B cell (primary cell): ENCODE results near the gene TET2. TPM values are rescaled to one million over a fixed set of nuclear protein-coding genes. Genes with fewer than 3 reads are reported as not detected.
"Not testable (repeated sequence)": the region's sequence is repeated elsewhere in the genome, so short reads cannot be mapped to it uniquely, and the experiment has no call there.

Experiments used
- ATAC-seq: fragments of 200-7000 bp; cut with Tn5 transposase; one replicate; pipeline ENCODE4 v1.10.0; 2021; ENCODE audit warnings: low read depth, mild to moderate bottlenecking, moderate number of reproducible peaks, moderate library complexity
- CTCF ChIA-PET: fragments of 350-600 bp; sonication (Branson Sonifier 250); formaldehyde crosslinking; loops from one replicate; lab custom pipeline; 2021; ENCODE audit warnings: antibody characterized with exemption, inconsistent platforms; lab: Charles Lee
- POLR2A ChIA-PET: fragments of 350-600 bp; sonication (Branson Sonifier 250); formaldehyde crosslinking; loops from one replicate; lab custom pipeline; 2021; ENCODE audit warnings: antibody characterized with exemption; lab: Charles Lee
- DNase-seq: peaks from one replicate; pipeline ENCODE4 v3.0.0; 2013
- H2AFZ ChIP-seq: 2 replicates; pipeline ENCODE4 v1.6.1; 2012; ENCODE audit warnings: mild to moderate bottlenecking, low read depth, low read length; ENCODE audit not compliant: insufficient read depth, poor library complexity, severe bottlenecking
- H3K27ac ChIP-seq, 2 donors: 1 replicate in 1 of 2; 2 replicates in 1 of 2; pipeline ENCODE4 v1.5.1; 2012 to 2013; ENCODE audit warnings: low read length in 2 of 2, mild to moderate bottlenecking in 2 of 2, moderate library complexity in 1 of 2
- H3K27me3 ChIP-seq, 4 experiments: fragments of 200-600 bp in 1 of 4; sonication (generic) in 1 of 4; replicated peaks in 1 of 4; 1 replicate in 2 of 4; 2 replicates in 2 of 4; pipeline versions ENCODE4 v1.6.1 to v1.7.0; 2013 to 2016; ENCODE audit warnings: low read length in 3 of 4, mild to moderate bottlenecking in 2 of 4, mixed read lengths in 1 of 4, moderate library complexity in 1 of 4; ENCODE audit not compliant: insufficient read depth in 4 of 4, control insufficient read depth in 3 of 4; ENCODE audit errors: control extremely low read depth in 1 of 4
- H3K36me3 ChIP-seq, 2 experiments: replicated peaks in 1 of 2; 1 replicate in 1 of 2; 2 replicates in 1 of 2; pipeline versions ENCODE4 v1.6.1 to v1.7.1; 2013; ENCODE audit warnings: low read length in 1 of 2; ENCODE audit not compliant: insufficient read depth in 2 of 2, control insufficient read depth in 1 of 2; ENCODE audit errors: control extremely low read depth in 1 of 2, extremely low read depth in 1 of 2
- H3K4me1 ChIP-seq, 2 donors: fragments of 200-600 bp in 1 of 2; sonication (generic) in 1 of 2; 1 replicate in 1 of 2; 2 replicates in 1 of 2; pipeline versions ENCODE4 v1.5.1 to v1.6.1; 2013 to 2017; ENCODE audit warnings: low read length in 2 of 2; ENCODE audit not compliant: control insufficient read depth in 2 of 2, insufficient read depth in 2 of 2
- H3K4me2 ChIP-seq: replicated peaks from 2 replicates; pipeline ENCODE3; 2012; ENCODE audit warnings: mild to moderate bottlenecking, low read depth, low read length; ENCODE audit not compliant: poor library complexity, severe bottlenecking
- H3K4me3 ChIP-seq, 5 experiments: fragments of 200-600 bp in 1 of 5; sonication (generic) in 1 of 5; 1 replicate in 3 of 5; 2 replicates in 2 of 5; pipeline versions ENCODE4 v1.5.1 to v1.7.0; 2011 to 2016; ENCODE audit warnings: low read length in 4 of 5, mild to moderate bottlenecking in 4 of 5, low read depth in 2 of 5, control low read depth in 1 of 5, moderate library complexity in 1 of 5; ENCODE audit not compliant: insufficient read depth in 1 of 5; ENCODE audit errors: control extremely low read depth in 1 of 5, extremely low read depth in 1 of 5
- H3K79me2 ChIP-seq: fragments of 200-600 bp; sonication (generic); one replicate; pipeline ENCODE4 v1.6.0; 2016; ENCODE audit warnings: low read length; ENCODE audit not compliant: control insufficient read depth, insufficient read depth
- H3K9ac ChIP-seq: fragments of 200-600 bp; sonication (generic); 2 replicates; pipeline ENCODE4 v1.6.1; 2017; ENCODE audit warnings: mild to moderate bottlenecking, low read length, moderate library complexity
- H3K9me3 ChIP-seq, 3 donors: one replicate each; pipeline versions ENCODE4 v1.6.1 to v1.7.1; 2013; ENCODE audit warnings: low read length in 2 of 3; ENCODE audit not compliant: control insufficient read depth in 2 of 3, insufficient read depth in 1 of 3; ENCODE audit errors: control extremely low read depth in 1 of 3
- H4K20me1 ChIP-seq: 2 replicates; pipeline ENCODE4 v1.6.0; 2012; ENCODE audit warnings: mild to moderate bottlenecking, low read length; ENCODE audit not compliant: insufficient read depth, control insufficient read depth, poor library complexity, severe bottlenecking
- H3K27ac Mint-ChIP-seq: one replicate; pipeline ENCODE4 v1.8.0; 2021; ENCODE audit warnings: mixed read lengths
- H3K27me3 Mint-ChIP-seq: one replicate; pipeline ENCODE4 v1.8.0; 2021; ENCODE audit warnings: mixed read lengths
- H3K4me1 Mint-ChIP-seq: one replicate; pipeline ENCODE4 v1.8.0; 2021; ENCODE audit warnings: mixed read lengths
- H3K4me3 Mint-ChIP-seq: one replicate; pipeline ENCODE4 v1.8.0; 2021; ENCODE audit warnings: mixed read lengths
- H3K9me3 Mint-ChIP-seq: one replicate; pipeline ENCODE4 v1.8.0; 2022; ENCODE audit warnings: mixed read lengths; ENCODE audit not compliant: insufficient read depth
- EZH2 ChIP-seq: IDR thresholded peaks from 2 replicates; pipeline ENCODE4 v1.6.1; 2012; ENCODE audit warnings: borderline replicate concordance, low read depth, mild to moderate bottlenecking, moderate library complexity, low read length; ENCODE audit not compliant: insufficient read depth, poor library complexity, severe bottlenecking
- WGBS: methylation state at CpG from one replicate; pipeline ENCODE4 v1.1.5; 2013; ENCODE audit warnings: missing lambda C conversion rate; ENCODE audit not compliant: insufficient coverage; 5-methylcytosine and 5-hydroxymethylcytosine counted together
- intact Hi-C: fragments of 100-400 bp; cut with micrococcal nuclease; formaldehyde crosslinking; loops from one replicate; pipeline ENCODE4 v1.10.0; 2022
- polyA plus RNA-seq: library from polyadenylated mRNA; depleted of rRNA; stranded (reverse); fragments of >200 nt; gene quantifications from 2 replicates; pipeline ENCODE4 v1.2.3, GENCODE V29; 2012
- total RNA-seq, 2 donors: library from RNA; stranded (reverse); fragments of 120-200 nt in 1 of 2; gene quantifications; 1 replicate in 1 of 2; 2 replicates in 1 of 2; pipeline versions ENCODE4 v1.2.3 to v1.2.4, GENCODE V29; 2013 to 2022
- TF ChIP-seq, protein P1 (sequence below): fragments of 200-600 bp; IDR thresholded peaks from one replicate; pipeline ENCODE4 v1.8.0; 2022; ENCODE audit warnings: antibody characterized with exemption, mild to moderate bottlenecking

TET2 gene
- total and polyA plus RNA-seq, 2 donors (not counting 1 experiment from before 2014, with no cell fraction given): 7.1 to 56.8 TPM

DNA sequence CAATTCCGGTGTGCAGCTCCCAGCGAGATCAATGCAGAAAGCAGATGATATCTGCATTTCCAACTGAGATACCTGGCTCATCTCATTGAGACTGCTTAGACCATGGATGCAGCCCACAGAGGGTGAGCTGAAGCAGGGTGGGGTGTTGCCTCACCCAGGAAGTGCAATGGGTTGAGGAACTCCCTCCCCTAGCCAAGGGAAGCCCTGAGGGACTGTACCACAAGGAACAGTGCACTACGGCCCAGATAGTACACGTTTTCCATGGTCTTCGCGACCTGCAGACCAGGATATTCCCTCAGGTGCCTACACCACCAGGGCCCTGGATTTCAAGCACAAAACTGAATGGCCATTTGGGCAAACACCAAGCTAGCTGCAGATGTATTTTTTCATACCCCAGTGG, 150.0 kb downstream of the TET2 start:
- ATAC-seq (no peak), DNase-seq (no peak)
- no peaks in the 10 kb centered on the region for H4K20me1 ChIP-seq
- CTCF ChIA-PET: no interaction called here
- no peak overlapping the region for H3K27ac ChIP-seq
- peaks cover 0 to 2% (median 0%) of the 10 kb centered on the region in 3 donors for H3K9me3 ChIP-seq
- H3K4me2 ChIP-seq: no peak overlapping the region
- H3K36me3 ChIP-seq: no peaks in the 10 kb centered on the region
- no peak overlapping the region for H3K4me3 ChIP-seq
- no peak overlapping the region for H3K27ac Mint-ChIP-seq
- no peaks in the 10 kb centered on the region for H3K27me3 Mint-ChIP-seq
- TF ChIP-seq, protein P1, sequence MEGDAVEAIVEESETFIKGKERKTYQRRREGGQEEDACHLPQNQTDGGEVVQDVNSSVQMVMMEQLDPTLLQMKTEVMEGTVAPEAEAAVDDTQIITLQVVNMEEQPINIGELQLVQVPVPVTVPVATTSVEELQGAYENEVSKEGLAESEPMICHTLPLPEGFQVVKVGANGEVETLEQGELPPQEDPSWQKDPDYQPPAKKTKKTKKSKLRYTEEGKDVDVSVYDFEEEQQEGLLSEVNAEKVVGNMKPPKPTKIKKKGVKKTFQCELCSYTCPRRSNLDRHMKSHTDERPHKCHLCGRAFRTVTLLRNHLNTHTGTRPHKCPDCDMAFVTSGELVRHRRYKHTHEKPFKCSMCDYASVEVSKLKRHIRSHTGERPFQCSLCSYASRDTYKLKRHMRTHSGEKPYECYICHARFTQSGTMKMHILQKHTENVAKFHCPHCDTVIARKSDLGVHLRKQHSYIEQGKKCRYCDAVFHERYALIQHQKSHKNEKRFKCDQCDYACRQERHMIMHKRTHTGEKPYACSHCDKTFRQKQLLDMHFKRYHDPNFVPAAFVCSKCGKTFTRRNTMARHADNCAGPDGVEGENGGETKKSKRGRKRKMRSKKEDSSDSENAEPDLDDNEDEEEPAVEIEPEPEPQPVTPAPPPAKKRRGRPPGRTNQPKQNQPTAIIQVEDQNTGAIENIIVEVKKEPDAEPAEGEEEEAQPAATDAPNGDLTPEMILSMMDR: no peak
- no peak for TF ChIP-seq EZH2
- POLR2A ChIA-PET: no interaction called here
- WGBS: 94% methylated on average over 6 of the region's 6 CpGs
- peaks cover 10% of the 10 kb centered on the region for H3K9me3 Mint-ChIP-seq
- no peaks in the 10 kb centered on the region for H3K4me1 ChIP-seq
- no peak overlapping the region for H3K9ac ChIP-seq
- H2AFZ ChIP-seq: no peak overlapping the region
- H3K4me1 Mint-ChIP-seq: no peaks in the 10 kb centered on the region
- intact Hi-C loops: no loop called here
- H3K79me2 ChIP-seq: no peaks in the 10 kb centered on the region
- H3K27me3 ChIP-seq: no peaks in the 10 kb centered on the region
- H3K4me3 Mint-ChIP-seq: no peak overlapping the region

DNA sequence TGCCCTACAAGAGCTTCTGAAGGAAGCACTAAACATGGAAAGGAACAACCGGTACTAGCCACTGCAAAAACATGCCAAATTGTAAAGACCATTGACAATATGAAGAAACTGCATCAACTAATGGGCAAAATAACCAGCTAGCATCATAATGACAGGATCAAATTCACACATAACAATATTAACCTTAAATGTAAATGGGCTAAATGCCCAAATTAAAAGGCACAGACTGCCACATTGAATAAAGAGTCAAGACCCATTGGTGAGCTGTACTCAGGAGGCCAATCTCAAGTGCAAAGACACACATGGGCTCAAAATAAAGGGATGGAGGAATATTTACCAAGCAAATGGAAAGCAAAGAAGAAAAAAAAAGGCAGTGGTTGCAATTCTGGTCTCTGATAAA, 152.4 kb downstream of the TET2 start:
- H3K27ac Mint-ChIP-seq, ATAC-seq, H3K4me2 ChIP-seq, H3K27me3 ChIP-seq, H3K9me3 ChIP-seq, H4K20me1 ChIP-seq, H3K9ac ChIP-seq, H3K27me3 Mint-ChIP-seq, H3K27ac ChIP-seq, H2AFZ ChIP-seq, H3K4me1 ChIP-seq, H3K36me3 ChIP-seq, DNase-seq, POLR2A ChIA-PET, H3K4me3 ChIP-seq, intact Hi-C loops, H3K4me3 Mint-ChIP-seq, CTCF ChIA-PET, H3K4me1 Mint-ChIP-seq, H3K79me2 ChIP-seq: not testable (repeated sequence)
- peaks cover 16% of the 10 kb centered on the region for H3K9me3 Mint-ChIP-seq
- WGBS: no CpG with 5 or more reads among the region's 1 CpG
